GM18858 (cell line): Measurements from ENCODE around the gene POU6F2.
"Not testable (repeated sequence)": the region's sequence is repeated elsewhere in the genome, so short reads cannot be mapped to it uniquely, and the experiment has no call there.

ENCODE experiments used
- ATAC-seq: cut with Tn5 transposase; IDR thresholded peaks from one replicate; pipeline ENCODE4 v1.9.1; 2021; ENCODE audit not compliant: unreplicated experiment

POU6F2 gene

DNA sequence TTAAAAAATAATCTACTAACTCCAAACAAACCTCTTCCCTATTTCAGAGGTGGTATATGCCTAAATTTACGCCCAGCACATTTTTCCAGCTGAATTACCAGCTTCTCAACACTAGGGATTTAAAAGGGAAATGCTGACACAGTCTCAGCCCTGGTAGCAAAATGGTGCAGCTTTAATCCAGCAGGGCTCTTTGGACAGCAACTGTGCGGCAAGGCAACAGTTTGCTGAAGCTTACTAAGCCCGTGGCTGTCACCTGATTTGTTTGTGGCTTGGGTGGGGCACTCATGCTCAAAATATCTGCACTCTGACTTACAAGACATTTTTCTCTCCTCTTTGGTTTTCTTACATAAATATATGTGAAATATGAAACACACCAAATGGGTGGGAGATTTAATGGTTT lies 206.7 kb downstream of the POU6F2 start:
- ATAC-seq: no peak

DNA sequence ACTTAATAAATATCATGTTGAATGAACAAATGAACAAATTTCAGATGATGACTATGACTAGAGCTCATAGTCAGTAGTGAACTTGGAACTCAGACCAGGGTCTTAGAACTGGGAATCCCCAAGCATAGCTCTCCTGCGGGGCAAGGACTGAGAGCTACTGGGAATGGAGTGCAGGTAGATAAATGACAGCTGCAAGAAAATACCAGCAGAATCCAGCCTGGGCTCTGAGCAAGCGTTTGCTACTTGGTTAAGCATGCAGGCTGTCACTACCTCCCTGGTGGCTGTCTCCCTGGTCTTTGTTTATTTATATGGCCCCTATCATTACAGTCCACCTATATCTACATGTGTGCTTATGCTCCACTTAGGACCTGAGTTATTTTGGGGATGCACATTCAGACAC lies 208.4 kb downstream of the POU6F2 start:
- no peak for ATAC-seq

DNA sequence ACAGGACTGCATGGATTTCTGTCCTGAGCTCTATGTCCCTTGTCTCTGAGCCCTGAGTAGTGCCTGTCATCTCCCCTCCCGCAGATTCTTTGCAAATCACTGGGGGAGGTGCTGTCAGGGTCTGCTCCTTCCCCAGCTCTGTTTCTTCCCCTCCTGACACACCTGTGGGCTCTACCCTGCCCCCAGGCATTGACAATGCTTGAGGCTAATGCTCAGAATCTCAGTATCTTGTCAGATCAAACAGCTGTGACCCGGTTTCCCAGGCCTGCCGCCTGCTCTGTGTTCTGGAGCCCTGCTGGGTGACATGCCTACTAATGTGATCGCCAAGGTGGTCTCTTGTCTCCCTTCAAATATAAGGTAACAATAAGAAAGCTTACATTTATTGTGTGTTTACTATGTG lies 209.0 kb downstream of the POU6F2 start:
- ATAC-seq: no peak

DNA sequence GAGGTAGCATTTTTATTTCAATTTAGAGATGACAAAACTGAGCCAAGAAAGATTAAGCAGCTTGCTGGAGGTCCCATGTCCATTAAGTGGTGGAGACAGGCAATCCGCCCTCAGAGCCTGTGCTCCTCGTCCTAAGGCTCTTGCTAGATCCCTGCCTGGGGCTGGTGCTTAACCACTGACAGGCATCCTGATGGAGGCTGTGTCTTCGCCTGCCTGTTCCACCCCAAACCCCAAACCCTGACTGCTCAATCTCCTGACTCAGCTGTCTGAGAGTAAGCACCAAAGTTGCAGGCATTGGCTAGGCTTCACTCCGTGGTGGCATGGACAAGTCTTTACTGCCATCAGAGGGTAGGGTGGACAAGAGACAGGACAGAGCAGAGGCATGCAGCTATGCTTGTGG lies 209.4 kb downstream of the POU6F2 start:
- ATAC-seq: no peak

DNA sequence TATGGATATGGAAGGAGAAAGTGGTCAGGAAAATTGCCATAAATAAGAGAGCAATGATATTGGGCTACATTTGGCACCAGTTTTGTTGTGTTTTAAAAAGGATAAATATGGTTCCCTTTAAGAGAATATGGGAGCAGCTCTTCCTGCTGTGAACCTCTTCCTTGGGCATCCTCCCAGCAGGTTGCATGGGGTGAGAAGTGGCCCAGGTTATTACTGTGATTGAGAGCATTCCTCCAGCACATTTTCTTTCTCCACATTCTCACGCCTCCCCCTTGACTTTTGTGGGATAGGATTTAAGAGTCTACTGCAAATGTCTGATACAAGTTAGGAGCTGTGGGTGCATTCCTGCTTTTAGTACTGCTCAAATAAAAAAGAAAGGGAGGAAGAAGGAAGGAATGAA lies 214.8 kb downstream of the POU6F2 start:
- ATAC-seq: no peak

DNA sequence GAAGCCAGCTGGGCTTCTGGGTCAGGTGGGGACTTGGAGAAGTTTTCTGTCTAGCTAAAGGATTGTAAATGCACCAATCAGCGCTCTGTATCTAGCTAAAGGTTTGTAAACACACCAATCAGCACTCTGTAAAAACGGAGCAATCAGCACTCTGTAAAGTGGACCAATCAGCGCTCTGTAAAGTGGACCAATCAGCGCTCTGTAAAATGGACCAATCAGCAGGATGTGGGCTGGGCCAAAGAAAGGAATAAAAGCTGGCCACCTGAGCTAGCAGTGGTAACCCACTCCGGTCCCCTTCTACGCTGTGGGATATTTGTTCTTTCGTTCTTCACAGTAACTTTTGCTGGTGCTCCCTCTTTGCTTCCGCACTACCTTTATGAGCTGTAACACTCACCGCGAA lies 216.7 kb downstream of the POU6F2 start:
- ATAC-seq: not testable (repeated sequence)

DNA sequence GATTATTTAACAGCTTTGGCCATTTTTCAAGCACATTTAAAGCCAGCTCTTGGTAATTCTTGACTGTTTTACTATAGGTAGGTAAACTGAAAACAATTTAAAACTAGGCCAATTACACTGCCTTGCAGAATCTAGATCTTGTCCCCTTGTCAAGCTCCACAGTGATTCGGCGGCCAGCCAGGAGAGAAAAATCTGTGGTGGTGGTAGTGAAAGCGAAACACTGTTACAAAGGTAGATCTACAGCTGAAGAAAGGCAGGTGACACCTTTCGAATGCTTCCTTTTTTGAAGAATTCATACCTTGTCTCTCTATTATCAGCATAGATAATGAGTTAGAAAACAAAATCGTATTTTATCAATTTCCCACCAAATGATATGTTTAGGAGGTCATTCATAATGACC lies 218.3 kb downstream of the POU6F2 start:
- ATAC-seq: no peak

DNA sequence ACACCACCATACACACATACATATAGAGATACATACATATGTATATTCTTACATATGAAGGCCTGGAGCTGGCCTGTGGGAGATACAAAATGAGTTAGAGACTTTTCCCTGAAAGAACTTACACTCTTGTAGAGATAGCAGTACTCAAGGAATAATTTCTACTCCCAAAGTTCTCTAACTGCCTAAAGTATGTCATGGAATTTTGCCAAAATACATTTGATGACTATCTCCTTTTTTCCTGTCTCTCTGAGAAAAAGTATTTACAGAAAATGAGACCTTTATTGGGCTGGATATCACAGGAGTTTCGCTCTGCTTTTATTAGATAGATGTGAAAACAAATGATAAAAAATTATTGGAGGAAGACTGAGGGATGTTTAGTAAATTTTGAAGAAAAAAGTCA lies 220.1 kb downstream of the POU6F2 start:
- ATAC-seq: no peak

DNA sequence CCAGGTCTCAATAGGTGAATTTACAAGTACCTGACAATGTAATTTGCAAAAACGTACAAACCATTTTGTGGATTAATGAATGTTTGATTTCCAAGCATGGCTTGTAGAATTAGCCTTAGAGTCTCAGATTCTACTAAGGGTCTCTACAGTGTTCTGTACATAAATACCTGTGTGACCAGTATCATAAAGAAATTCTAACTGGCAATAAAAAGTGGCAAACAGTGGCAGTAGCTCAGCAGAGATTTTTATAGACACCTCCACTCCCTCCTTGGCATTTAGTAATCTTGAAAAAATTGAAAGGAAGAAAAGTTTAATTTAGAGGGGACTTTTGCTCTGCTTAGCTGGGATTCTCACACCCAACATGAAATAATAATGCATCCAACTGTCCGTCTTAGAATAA lies 220.8 kb downstream of the POU6F2 start:
- no peak for ATAC-seq

DNA sequence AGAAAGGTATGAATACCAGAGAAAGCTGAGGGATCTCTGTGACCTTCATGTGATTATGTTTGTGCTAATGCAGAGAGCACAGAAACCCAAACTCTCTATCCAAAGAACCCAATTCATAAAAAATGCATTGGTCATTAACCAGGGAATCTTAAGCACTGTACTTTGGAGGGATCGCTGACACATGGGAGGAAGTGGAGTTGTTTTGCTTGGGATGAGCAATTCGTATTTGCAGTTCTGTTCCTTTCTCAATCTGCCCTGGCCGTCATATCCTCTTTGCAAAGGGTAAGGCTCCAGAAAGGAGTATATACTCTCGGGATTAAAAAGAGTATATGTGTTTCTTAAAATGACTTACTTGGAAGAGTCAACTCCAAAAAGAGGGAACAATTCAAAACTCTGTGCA lies 221.3 kb downstream of the POU6F2 start:
- no peak for ATAC-seq

DNA sequence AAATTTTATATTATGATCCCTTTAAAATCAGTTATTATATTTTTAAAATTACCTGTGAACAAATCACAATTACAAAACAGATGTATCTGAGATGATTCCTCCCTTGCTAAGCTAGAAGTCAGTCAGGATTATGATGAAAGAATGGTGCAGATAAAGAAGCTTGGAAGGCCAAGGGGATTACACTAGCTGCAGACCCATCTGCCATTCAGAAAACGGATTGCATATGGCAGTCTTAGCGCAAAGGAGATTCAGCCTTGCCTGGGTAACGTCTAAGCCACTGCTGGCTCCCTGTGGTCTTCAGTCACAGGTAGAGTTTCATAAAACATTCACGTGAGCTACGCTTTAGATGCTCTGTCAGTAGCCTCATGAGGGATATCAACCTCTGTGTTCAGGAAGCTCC lies 222.2 kb downstream of the POU6F2 start:
- no peak for ATAC-seq

DNA sequence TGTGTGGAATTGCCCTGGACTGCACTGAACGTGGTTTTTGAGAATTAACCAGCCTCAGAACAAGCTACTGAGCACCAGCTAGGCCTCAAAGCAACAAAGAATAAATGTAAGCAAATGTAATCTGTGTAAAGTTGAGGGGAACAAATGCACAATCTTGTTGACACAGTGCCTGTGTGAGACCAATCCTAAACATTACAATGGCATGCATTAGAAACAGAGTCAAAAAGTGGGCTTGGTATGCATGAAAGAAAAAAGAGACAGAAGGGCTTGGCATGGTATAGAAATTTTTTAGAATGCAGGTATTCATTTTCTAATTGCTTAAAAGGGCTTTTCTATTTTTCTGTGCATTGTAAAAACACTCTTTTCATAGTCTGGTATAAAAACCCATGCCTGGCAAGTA lies 224.3 kb downstream of the POU6F2 start:
- no peak for ATAC-seq

DNA sequence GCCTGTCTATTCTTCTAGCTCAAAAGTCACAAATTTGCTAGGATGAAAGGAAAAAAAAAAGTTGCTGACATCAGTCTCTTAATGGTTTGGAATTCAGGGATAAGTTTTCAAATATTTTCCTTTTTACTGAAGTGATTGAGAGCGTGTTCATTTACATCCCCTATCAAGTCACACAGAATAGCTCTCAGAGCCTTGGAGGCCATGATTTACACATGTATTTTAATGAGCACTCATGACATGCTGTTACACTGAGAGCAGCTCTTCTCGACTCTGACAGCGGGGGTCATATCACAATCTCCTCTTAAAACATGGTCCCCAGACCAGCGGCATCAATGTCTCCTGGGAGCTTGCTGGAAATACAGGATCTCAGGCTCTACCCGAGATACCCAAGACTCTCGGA lies 232.7 kb downstream of the POU6F2 start:
- ATAC-seq: no peak

DNA sequence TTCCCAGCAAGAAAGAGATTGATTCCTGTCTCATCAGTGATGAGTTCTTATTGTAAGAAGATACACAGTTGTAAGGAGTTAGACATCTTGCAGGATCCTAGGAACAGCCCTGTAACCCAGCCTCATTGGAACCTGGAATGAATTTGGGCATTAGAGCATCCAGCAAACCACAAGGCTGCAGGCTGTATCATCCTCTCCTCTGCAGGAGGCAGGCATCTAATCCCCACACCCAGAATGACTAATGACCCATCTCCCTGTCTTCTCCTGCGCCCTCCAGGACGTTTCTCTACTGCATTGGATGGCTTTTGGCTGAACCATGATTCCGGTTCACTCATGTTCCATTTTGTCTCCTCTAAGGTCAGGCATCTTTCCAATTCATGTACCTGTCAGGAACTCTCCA lies 233.9 kb downstream of the POU6F2 start:
- no peak for ATAC-seq

DNA sequence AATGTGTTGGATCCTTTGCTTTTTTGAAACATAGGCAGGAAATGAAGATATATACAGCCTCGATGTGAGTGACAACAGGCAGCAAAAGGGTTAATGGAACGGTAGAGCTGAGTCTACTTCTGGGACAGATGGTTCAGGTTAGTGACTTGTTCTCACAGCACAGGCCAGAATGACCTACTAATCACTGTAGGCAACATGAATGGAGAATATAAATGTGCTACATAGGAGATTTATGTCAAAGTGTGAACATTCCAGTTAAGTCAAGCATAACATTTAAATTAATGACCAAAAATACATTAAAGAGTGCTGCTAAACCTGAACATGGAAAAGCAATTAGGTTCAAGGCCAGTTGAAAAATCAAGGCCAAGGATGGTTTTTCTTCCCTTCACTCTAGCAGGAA lies 235.2 kb downstream of the POU6F2 start:
- no peak for ATAC-seq

DNA sequence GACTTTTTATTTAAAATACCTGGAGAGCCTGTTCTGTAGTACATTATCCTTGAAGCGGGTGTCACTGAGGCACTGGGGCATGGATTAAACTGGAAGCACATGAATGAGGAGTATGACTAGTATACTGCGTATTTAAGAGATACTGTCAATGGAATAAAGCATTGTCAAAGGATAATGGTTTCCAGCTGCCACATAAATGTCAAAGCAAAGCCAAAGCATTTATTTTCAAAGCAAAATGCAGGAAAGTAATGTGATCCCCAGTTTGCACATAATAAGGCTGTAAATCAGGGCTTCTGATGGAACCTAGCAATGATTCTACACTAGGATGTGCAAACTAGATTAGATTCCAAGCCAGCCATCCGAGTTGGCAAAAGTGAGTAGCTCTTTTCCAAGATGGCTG lies 240.1 kb downstream of the POU6F2 start:
- no peak for ATAC-seq

DNA sequence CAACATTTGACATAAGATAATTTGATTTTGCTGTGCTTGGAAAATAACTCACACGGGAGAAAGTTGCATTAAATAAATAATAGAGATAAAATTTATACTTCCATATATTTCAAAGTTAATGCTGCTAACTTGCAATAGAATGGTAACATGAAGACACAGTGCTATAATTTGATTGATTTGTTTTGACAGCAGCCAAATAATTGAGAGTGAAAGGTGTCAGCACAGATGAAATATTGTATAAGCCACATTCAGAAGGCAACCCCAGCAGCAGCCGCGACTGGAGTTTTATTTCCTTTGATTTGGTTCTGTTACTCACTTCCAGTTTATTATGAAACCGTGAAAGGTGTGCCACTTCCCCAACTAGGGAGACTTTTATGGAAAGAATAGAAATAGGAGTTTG lies 242.2 kb downstream of the POU6F2 start:
- no peak for ATAC-seq

DNA sequence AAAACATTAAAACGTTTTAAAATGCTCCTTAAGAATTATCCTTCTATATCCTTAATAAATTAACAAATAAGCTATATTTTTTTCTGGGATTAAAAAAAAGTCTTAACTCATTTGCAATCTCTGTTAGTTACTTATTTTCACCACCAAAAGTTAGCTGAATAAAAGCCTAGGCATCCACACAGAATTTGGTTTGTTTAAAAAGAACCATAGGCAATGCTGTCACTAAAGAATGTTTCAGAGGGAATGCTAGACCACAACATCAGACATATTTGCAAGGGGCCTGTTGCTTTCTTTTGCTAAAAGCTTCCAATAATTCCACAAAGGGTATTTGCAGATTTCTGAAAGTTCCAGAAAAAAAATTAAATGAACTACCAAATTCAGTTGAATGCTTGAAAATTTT lies 244.2 kb downstream of the POU6F2 start:
- no peak for ATAC-seq

DNA sequence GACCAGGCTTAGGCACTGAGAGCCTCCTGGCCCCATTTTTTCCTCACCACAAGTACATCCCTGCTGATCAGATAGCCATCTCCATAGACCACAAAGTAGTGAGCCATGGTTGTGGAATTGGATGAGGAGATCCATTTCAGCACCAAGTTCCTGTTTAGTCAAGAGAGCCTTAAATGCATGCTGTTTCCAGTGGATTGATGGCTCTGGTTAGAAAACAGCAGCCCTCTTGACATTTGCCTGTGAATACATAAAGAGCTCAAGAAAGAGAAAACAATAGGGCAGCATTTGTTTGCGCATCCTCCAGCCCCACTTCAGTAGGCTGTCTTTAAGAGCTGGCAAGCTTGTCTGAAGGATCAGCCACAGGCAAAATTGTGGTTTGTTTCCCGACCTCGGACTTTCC lies 251.2 kb downstream of the POU6F2 start:
- no peak for ATAC-seq

DNA sequence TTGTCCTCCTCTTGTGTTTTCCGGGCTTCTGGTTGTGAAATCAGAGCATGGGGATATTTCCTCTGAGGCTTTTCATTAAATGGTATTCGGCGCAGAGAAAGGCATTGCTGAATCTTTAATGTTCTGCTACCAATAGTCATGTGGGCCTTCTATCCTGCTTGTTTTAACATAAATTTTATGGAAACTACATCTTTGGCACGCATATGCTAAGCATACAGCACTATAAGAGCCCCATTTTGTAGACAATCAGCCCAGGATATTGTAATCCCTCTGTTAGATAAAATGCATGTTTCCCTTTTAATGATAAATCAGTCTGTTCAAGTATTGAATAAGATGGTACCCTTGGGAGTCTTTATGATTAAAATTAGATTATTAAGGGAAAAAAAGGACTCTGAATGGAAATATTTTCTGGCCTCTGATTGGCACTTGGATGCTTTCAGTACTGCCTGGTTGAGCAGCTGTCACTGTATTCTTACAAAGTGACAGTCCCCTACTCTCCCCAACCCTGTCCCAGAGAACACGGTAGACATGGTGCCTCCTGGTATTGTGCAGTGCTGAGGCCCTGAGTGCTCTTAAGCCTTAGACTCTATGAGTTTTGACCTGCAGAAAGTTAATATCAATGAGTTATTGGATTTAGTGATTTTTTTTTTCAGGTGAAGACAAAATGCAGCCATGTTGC lies 256.3 kb downstream of the POU6F2 start:
- no peak for ATAC-seq

DNA sequence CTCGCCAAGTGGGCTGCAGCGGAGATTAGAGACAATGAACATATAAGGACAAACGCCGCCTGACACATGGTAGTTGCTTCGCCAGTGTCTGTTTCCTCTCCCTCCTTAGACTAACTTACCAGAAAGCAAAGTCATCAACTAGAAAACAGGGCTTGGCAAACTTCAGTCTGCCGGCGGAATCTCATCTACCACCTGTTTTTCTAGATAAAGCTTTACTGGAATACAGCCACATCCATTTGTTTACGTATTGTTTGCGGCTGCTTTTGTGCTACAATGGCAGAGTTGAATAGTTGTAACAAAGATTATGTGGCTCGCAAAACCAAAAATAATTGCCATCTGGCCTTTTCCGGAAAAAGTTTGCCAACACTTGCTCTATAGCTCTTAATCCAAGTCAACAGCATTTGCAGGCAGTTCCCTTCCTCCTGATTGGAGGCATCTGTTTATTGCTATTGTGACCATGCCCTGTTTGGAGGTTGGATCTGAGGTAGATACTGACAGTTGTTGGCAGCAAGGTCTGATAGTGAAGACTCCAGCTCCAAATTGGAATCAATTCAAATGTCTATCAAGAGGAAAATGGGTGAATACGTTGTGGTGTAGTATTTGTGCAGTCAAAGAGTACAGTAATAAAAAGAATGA lies 260.6 kb downstream of the POU6F2 start:
- ATAC-seq: no peak

DNA sequence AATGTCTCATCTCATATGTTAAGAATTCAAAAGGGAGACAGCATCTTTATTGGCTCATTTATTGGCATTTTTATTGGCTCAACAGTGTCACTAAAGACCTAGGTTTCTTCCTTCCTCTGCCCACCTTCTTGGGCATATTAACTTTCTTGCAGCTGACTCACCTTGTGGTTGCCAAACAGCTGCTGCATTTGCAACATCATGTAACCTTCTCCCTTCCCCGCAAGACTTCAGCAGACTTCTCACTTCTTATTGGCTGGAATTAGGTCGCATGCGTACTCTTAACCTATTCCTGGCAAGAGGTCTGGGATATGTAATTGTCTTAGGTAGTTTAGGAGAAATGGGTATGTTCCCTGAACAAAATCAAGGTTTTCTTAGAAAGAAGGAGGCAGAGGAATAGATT lies 263.2 kb downstream of the POU6F2 start:
- no peak for ATAC-seq

DNA sequence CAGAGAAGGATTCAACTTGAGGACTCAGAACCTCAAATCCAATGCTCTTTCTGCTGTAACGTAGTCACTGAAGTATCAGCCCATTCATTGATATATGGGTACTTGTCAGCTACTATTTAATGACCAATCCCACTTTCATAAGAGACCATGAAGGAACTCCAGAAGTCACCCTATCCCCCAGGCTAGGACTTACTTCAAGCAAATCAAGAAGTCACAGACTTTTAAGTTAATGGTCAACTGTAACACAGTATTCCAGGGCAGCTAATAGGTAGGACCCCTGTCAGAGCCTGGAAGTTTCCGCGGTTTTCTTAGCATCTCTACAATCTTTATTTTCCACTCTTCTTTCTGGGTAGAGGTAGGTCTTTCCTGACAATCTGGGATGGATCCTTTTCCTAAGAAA lies 269.9 kb downstream of the POU6F2 start:
- no peak for ATAC-seq
